Measurements from ENCODE around the gene GALNT2. TPM values are rescaled to one million over a fixed set of nuclear protein-coding genes. Genes with fewer than 3 reads are reported as not detected.
A peak's percentile ranks its signal among the peaks of the same experiment; 100 is the strongest.

GALNT2 gene
- total and polyA plus RNA-seq, 9 of the 15 experiments (the other 6 are each of a cell fraction or from before 2014, with no cell fraction given): 1.6 to 106 (median 51.9) TPM

DNA sequence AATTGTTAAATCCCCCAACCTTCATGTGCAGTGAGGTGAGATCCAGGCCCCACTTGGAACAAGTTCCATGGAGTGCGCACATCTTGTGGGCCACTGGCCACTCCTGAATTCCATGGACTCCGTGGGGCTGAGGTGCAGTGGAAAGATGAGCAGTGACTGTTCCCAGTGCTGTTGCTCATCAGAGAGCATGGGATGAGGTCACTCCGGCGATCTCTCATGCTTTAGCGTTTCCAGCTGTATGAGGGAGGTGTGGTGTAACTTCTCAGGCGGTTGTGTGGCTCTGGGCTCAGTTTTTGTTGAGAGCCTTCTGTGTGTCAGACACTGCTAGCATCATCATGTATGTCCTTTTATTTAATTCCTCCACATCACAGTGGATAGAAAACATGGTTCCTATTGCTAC is 96.2 kb downstream of the GALNT2 start:
- H3K4me3 ChIP-seq: no peak overlapping the region
- H2AFZ ChIP-seq (ENCODE audit: low read depth, low read length): no peak overlapping the region
- H3K9ac ChIP-seq (ENCODE audit: insufficient read depth in 1 of 2, low read depth in 2 of 2, low read length in 2 of 2): peak overlapping the region in 1 of 2 experiments; percentile 70; a peak in 1 of 4 replicates
- peaks cover 12% of the 10 kb centered on the region; the same call in 2 of the 3 replicates for H3K36me3 ChIP-seq (ENCODE audit: control insufficient read depth, insufficient read depth, low read length)
- in situ Hi-C loops (cut with MboI) (no loop called here), intact Hi-C loops (cut with micrococcal nuclease) (no loop called here)
- H4K20me1 ChIP-seq (replicated peaks; ENCODE audit: control insufficient read depth, insufficient read depth, low read length): no peaks in the 10 kb centered on the region
- FAIRE-seq (no peak), ATAC-seq (no peak), DNase-seq (ENCODE audit: extremely low read depth in 1 of 4, low spot score in 3 of 4) (no peak)
- POLR2A ChIA-PET: interaction anchor here (0.6 to 1.4 kb wide), 4 partner anchors 8 to 60 kb away, joined by 3 to 4 read pairs (median 4); no protein-coding TSS in a partner anchor
- no peak overlapping the region for H3K4me2 ChIP-seq (ENCODE audit: insufficient read depth, low read length)
- 78% methylated on average over 6 of the region's 6 CpGs for WGBS (ENCODE audit: insufficient coverage, low coverage, missing lambda C conversion rate)
- H3K9me1 ChIP-seq (ENCODE audit: control insufficient read depth, insufficient read depth, low read length): peaks cover 8% of the 10 kb centered on the region
- CTCF ChIA-PET (ENCODE audit: low intra/inter-chr PET ratio): no interaction called here
- peaks cover 4% of the 10 kb centered on the region; the same call in 1 of the 2 replicates for H3K9me3 ChIP-seq (replicated peaks; ENCODE audit: control insufficient read depth, insufficient read depth, low read depth, low read length)
- peaks cover 96% of the 10 kb centered on the region for H3K79me2 ChIP-seq (ENCODE audit: control insufficient read depth, insufficient read depth, low read length)
- BruUV-seq (replicated peaks): no TSS peak
- H3K27ac ChIP-seq (ENCODE audit: extremely low read depth, low read depth, low read length): no peak overlapping the region
- H3K27me3 ChIP-seq (ENCODE audit: control insufficient read depth in 2 of 2, insufficient read depth in 2 of 2, low read length in 2 of 2): no peaks in the 10 kb centered on the region
- H3K4me1 ChIP-seq (replicated peaks in 1 of 2; ENCODE audit: control insufficient read depth in 2 of 2, insufficient read depth in 2 of 2, low read length in 2 of 2): peaks cover 30 to 49% of the 10 kb centered on the region in 2 experiments
- TF ChIP-seq SNRNP70 (optimal IDR thresholded peaks at IDR 0.05; ENCODE audit: low read depth, low read length) (no peak), NCOR1 (IDR thresholded peaks at IDR 0.05) (no peak), ZNF583 (CRISPR knock-in tag; IDR thresholded peaks at IDR 0.05) (0 out of 2 replicates have a peak, but pooled peaks have one; percentile 27)
- TF ChIP-seq, protein P1, sequence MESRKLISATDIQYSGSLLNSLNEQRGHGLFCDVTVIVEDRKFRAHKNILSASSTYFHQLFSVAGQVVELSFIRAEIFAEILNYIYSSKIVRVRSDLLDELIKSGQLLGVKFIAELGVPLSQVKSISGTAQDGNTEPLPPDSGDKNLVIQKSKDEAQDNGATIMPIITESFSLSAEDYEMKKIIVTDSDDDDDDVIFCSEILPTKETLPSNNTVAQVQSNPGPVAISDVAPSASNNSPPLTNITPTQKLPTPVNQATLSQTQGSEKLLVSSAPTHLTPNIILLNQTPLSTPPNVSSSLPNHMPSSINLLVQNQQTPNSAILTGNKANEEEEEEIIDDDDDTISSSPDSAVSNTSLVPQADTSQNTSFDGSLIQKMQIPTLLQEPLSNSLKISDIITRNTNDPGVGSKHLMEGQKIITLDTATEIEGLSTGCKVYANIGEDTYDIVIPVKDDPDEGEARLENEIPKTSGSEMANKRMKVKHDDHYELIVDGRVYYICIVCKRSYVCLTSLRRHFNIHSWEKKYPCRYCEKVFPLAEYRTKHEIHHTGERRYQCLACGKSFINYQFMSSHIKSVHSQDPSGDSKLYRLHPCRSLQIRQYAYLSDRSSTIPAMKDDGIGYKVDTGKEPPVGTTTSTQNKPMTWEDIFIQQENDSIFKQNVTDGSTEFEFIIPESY (CRISPR knock-in tag; IDR thresholded peaks at IDR 0.05): peak; percentile 85
- TF ChIP-seq, protein P2, sequence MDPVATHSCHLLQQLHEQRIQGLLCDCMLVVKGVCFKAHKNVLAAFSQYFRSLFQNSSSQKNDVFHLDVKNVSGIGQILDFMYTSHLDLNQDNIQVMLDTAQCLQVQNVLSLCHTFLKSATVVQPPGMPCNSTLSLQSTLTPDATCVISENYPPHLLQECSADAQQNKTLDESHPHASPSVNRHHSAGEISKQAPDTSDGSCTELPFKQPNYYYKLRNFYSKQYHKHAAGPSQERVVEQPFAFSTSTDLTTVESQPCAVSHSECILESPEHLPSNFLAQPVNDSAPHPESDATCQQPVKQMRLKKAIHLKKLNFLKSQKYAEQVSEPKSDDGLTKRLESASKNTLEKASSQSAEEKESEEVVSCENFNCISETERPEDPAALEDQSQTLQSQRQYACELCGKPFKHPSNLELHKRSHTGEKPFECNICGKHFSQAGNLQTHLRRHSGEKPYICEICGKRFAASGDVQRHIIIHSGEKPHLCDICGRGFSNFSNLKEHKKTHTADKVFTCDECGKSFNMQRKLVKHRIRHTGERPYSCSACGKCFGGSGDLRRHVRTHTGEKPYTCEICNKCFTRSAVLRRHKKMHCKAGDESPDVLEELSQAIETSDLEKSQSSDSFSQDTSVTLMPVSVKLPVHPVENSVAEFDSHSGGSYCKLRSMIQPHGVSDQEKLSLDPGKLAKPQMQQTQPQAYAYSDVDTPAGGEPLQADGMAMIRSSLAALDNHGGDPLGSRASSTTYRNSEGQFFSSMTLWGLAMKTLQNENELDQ (CRISPR knock-in tag; IDR thresholded peaks at IDR 0.05; ENCODE audit: borderline replicate concordance): no peak
- TF ChIP-seq, protein P3, sequence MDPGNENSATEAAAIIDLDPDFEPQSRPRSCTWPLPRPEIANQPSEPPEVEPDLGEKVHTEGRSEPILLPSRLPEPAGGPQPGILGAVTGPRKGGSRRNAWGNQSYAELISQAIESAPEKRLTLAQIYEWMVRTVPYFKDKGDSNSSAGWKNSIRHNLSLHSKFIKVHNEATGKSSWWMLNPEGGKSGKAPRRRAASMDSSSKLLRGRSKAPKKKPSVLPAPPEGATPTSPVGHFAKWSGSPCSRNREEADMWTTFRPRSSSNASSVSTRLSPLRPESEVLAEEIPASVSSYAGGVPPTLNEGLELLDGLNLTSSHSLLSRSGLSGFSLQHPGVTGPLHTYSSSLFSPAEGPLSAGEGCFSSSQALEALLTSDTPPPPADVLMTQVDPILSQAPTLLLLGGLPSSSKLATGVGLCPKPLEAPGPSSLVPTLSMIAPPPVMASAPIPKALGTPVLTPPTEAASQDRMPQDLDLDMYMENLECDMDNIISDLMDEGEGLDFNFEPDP (CRISPR knock-in tag; IDR thresholded peaks at IDR 0.05): no peak
- TF ChIP-seq, protein P4, sequence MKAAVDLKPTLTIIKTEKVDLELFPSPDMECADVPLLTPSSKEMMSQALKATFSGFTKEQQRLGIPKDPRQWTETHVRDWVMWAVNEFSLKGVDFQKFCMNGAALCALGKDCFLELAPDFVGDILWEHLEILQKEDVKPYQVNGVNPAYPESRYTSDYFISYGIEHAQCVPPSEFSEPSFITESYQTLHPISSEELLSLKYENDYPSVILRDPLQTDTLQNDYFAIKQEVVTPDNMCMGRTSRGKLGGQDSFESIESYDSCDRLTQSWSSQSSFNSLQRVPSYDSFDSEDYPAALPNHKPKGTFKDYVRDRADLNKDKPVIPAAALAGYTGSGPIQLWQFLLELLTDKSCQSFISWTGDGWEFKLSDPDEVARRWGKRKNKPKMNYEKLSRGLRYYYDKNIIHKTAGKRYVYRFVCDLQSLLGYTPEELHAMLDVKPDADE (conservative IDR thresholded peaks at IDR 0.05; ENCODE audit: control insufficient read depth, low read depth, low read length): no peak
- TF ChIP-seq, protein P5, sequence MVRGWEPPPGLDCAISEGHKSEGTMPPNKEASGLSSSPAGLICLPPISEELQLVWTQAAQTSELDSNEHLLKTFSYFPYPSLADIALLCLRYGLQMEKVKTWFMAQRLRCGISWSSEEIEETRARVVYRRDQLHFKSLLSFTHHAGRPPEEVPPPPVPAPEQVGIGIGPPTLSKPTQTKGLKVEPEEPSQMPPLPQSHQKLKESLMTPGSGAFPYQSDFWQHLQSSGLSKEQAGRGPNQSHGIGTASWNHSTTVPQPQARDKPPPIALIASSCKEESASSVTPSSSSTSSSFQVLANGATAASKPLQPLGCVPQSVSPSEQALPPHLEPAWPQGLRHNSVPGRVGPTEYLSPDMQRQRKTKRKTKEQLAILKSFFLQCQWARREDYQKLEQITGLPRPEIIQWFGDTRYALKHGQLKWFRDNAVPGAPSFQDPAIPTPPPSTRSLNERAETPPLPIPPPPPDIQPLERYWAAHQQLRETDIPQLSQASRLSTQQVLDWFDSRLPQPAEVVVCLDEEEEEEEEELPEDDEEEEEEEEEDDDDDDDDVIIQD (CRISPR knock-in tag; IDR thresholded peaks at IDR 0.05): 0 out of 2 replicates have a peak, but pooled peaks have one; percentile 18

All from K562 (cell line).